ENCODE measurements around the gene WASHC4.

WASHC4 gene

GRCh38 chr12:105204916-105205315, 97.4 kb downstream of the WASHC4 start:
- no CpG with 5 or more reads among the region's 6 CpGs for WGBS (ENCODE audit: extremely low coverage, insufficient coverage, insufficient read length)

GRCh38 chr12:105205322-105206048, 98.0 kb downstream of the WASHC4 start:
- no CpG with 5 or more reads among the region's 10 CpGs for WGBS (ENCODE audit: extremely low coverage, insufficient coverage, insufficient read length)
- peaks cover 24 to 50% of the 10 kb centered on the region in 2 experiments for H3K36me3 ChIP-seq (ENCODE audit: control insufficient read depth in 1 of 2, insufficient read depth in 2 of 2, low read length in 2 of 2)
- H3K4me2 ChIP-seq (ENCODE audit: low read length): no peak overlapping the region
- peaks cover under 1 to 2% of the 10 kb centered on the region in 2 experiments for H3K4me1 ChIP-seq (ENCODE audit: control insufficient read depth in 1 of 2, insufficient read depth in 2 of 2, low read length in 2 of 2)
- no peak overlapping the region for H4K91ac ChIP-seq (ENCODE audit: low read depth, low read length)
- H3K4ac ChIP-seq (ENCODE audit: low read depth, low read length): no peak overlapping the region
- no peak for DNase-seq
- H3K18ac ChIP-seq (ENCODE audit: low read length): no peak overlapping the region
- no peaks in the 10 kb centered on the region for H3K27me3 ChIP-seq (ENCODE audit: insufficient read depth, low read length)
- H3K23ac ChIP-seq (ENCODE audit: low read length): no peak overlapping the region
- H3K14ac ChIP-seq (ENCODE audit: low read length): no peak overlapping the region
- no peak overlapping the region for H3K9ac ChIP-seq (ENCODE audit: low read length)
- H4K8ac ChIP-seq (ENCODE audit: low read depth, low read length): no peak overlapping the region
- H3K79me2 ChIP-seq (ENCODE audit: control insufficient read depth, insufficient read depth, low read length, poor library complexity): no peaks in the 10 kb centered on the region
- no peak overlapping the region for H4K12ac ChIP-seq (ENCODE audit: low read depth, low read length)
- peaks cover 3% of the 10 kb centered on the region for H3K9me3 ChIP-seq (ENCODE audit: insufficient read depth, low read depth, low read length)
- no peak overlapping the region for H2AFZ ChIP-seq (ENCODE audit: insufficient read depth, low read length, poor library complexity)
- no peak overlapping the region for H2BK12ac ChIP-seq (ENCODE audit: low read length)
- no peak overlapping the region for H2BK5ac ChIP-seq (ENCODE audit: low read depth, low read length, poor library complexity)
- no peak overlapping the region for H3K4me3 ChIP-seq (ENCODE audit: low read depth, low read length)
- no peaks in the 10 kb centered on the region for H3K79me1 ChIP-seq (ENCODE audit: low read length)
- H2AK5ac ChIP-seq (ENCODE audit: low read length): no peak overlapping the region
- H3K27ac ChIP-seq (ENCODE audit: low read depth, low read length): no peak overlapping the region
- no peak overlapping the region for H2BK120ac ChIP-seq (ENCODE audit: insufficient read depth, low read length, poor library complexity)

More at GRCh38 chr12:105204916-105205315, 97.4 kb downstream of the WASHC4 start:
- Histone ChIP-seq H3K14ac (ENCODE audit: low read length) (no peak overlapping the region), H2BK5ac (ENCODE audit: low read depth, low read length, poor library complexity) (no peak overlapping the region), H2AK5ac (ENCODE audit: low read length) (no peak overlapping the region), H3K23ac (ENCODE audit: low read length) (no peak overlapping the region), H4K8ac (ENCODE audit: low read depth, low read length) (no peak overlapping the region), H3K36me3 (ENCODE audit: control insufficient read depth in 1 of 2, insufficient read depth in 2 of 2, low read length in 2 of 2) (peaks cover 27 to 55% of the 10 kb centered on the region in 2 experiments), H3K4ac (ENCODE audit: low read depth, low read length) (no peak overlapping the region), H2AFZ (ENCODE audit: insufficient read depth, low read length, poor library complexity) (no peak overlapping the region), H3K4me1 (ENCODE audit: control insufficient read depth in 1 of 2, insufficient read depth in 2 of 2, low read length in 2 of 2) (peaks cover 2 to 5% of the 10 kb centered on the region in 2 experiments), H3K9me3 (ENCODE audit: insufficient read depth, low read depth, low read length) (peaks cover 3% of the 10 kb centered on the region), H3K27me3 (ENCODE audit: insufficient read depth, low read length) (no peaks in the 10 kb centered on the region), H3K79me1 (ENCODE audit: low read length) (no peaks in the 10 kb centered on the region), H3K79me2 (ENCODE audit: control insufficient read depth, insufficient read depth, low read length, poor library complexity) (no peaks in the 10 kb centered on the region), H3K4me2 (ENCODE audit: low read length) (no peak overlapping the region), H2BK120ac (ENCODE audit: insufficient read depth, low read length, poor library complexity) (no peak overlapping the region), H3K18ac (ENCODE audit: low read length) (no peak overlapping the region), H3K4me3 (ENCODE audit: low read depth, low read length) (no peak overlapping the region), H4K12ac (ENCODE audit: low read depth, low read length) (no peak overlapping the region), H2BK12ac (ENCODE audit: low read length) (no peak overlapping the region), H3K9ac (ENCODE audit: low read length) (no peak overlapping the region), H3K27ac (ENCODE audit: low read depth, low read length) (no peak overlapping the region), H4K91ac (ENCODE audit: low read depth, low read length) (no peak overlapping the region)
- DNase-seq: no peak

GRCh38 chr12:105206686-105207374, 99.3 kb downstream of the WASHC4 start:
- WGBS (ENCODE audit: extremely low coverage, insufficient coverage, insufficient read length): no CpG with 5 or more reads among the region's 16 CpGs
- Histone ChIP-seq H2BK5ac (ENCODE audit: low read depth, low read length, poor library complexity) (no peak overlapping the region), H3K27me3 (ENCODE audit: insufficient read depth, low read length) (no peaks in the 10 kb centered on the region), H2AK5ac (ENCODE audit: low read length) (no peak overlapping the region), H3K4me3 (ENCODE audit: low read depth, low read length) (no peak overlapping the region), H4K12ac (ENCODE audit: low read depth, low read length) (no peak overlapping the region), H3K36me3 (ENCODE audit: control insufficient read depth in 1 of 2, insufficient read depth in 2 of 2, low read length in 2 of 2) (peaks cover 19 to 49% of the 10 kb centered on the region in 2 experiments), H3K14ac (ENCODE audit: low read length) (no peak overlapping the region), H4K91ac (ENCODE audit: low read depth, low read length) (no peak overlapping the region), H2AFZ (ENCODE audit: insufficient read depth, low read length, poor library complexity) (no peak overlapping the region), H3K4me2 (ENCODE audit: low read length) (no peak overlapping the region), H3K23ac (ENCODE audit: low read length) (no peak overlapping the region), H3K27ac (ENCODE audit: low read depth, low read length) (no peak overlapping the region), H3K9ac (ENCODE audit: low read length) (no peak overlapping the region), H4K8ac (ENCODE audit: low read depth, low read length) (no peak overlapping the region), H3K9me3 (ENCODE audit: insufficient read depth, low read depth, low read length) (peaks cover 3% of the 10 kb centered on the region), H3K79me1 (ENCODE audit: low read length) (no peaks in the 10 kb centered on the region), H3K4me1 (ENCODE audit: control insufficient read depth in 1 of 2, insufficient read depth in 2 of 2, low read length in 2 of 2) (peaks cover 0 to 2% of the 10 kb centered on the region in 2 experiments), H3K79me2 (ENCODE audit: control insufficient read depth, insufficient read depth, low read length, poor library complexity) (no peaks in the 10 kb centered on the region), H3K4ac (ENCODE audit: low read depth, low read length) (no peak overlapping the region), H2BK12ac (ENCODE audit: low read length) (no peak overlapping the region), H3K18ac (ENCODE audit: low read length) (no peak overlapping the region), H2BK120ac (ENCODE audit: insufficient read depth, low read length, poor library complexity) (no peak overlapping the region)
- no peak for DNase-seq

- Histone ChIP-seq H3K23ac (ENCODE audit: low read length) (no peak overlapping the region), H2AK5ac (ENCODE audit: low read length) (no peak overlapping the region), H3K79me1 (ENCODE audit: low read length) (no peaks in the 10 kb centered on the region), H3K27ac (ENCODE audit: low read depth, low read length) (no peak overlapping the region), H3K4me1 (ENCODE audit: control insufficient read depth in 1 of 2, insufficient read depth in 2 of 2, low read length in 2 of 2) (peaks cover 0 to 2% of the 10 kb centered on the region in 2 experiments), H3K4me3 (ENCODE audit: low read depth, low read length) (no peak overlapping the region), H3K4ac (ENCODE audit: low read depth, low read length) (no peak overlapping the region), H4K12ac (ENCODE audit: low read depth, low read length) (no peak overlapping the region), H2AFZ (ENCODE audit: insufficient read depth, low read length, poor library complexity) (no peak overlapping the region), H2BK12ac (ENCODE audit: low read length) (no peak overlapping the region), H3K9me3 (ENCODE audit: insufficient read depth, low read depth, low read length) (peaks cover 3% of the 10 kb centered on the region), H3K79me2 (ENCODE audit: control insufficient read depth, insufficient read depth, low read length, poor library complexity) (no peaks in the 10 kb centered on the region), H3K27me3 (ENCODE audit: insufficient read depth, low read length) (no peaks in the 10 kb centered on the region), H3K36me3 (ENCODE audit: control insufficient read depth in 1 of 2, insufficient read depth in 2 of 2, low read length in 2 of 2) (peaks cover 14 to 36% of the 10 kb centered on the region in 2 experiments), H4K91ac (ENCODE audit: low read depth, low read length) (no peak overlapping the region), H2BK5ac (ENCODE audit: low read depth, low read length, poor library complexity) (no peak overlapping the region), H3K14ac (ENCODE audit: low read length) (no peak overlapping the region), H3K9ac (ENCODE audit: low read length) (no peak overlapping the region), H4K8ac (ENCODE audit: low read depth, low read length) (no peak overlapping the region), H3K4me2 (ENCODE audit: low read length) (no peak overlapping the region), H2BK120ac (ENCODE audit: insufficient read depth, low read length, poor library complexity) (no peak overlapping the region), H3K18ac (ENCODE audit: low read length) (no peak overlapping the region)
- WGBS (ENCODE audit: extremely low coverage, insufficient coverage, insufficient read length): no CpG with 5 or more reads among the region's 3 CpGs
- peak; percentile 81 to 93 for DNase-seq
Measured at GRCh38 chr12:105209091-105209490, 101.6 kb downstream of the WASHC4 start.
